Tibial nerve (tissue), 4 donors: ENCODE data around the gene PLXDC2. TPM values are rescaled to one million over a fixed set of nuclear protein-coding genes. Genes with fewer than 3 reads are reported as not detected.

Experiments
- DNase-seq, 2 donors: peaks; one replicate each; pipeline ENCODE4 v3.0.0-alpha.2; 2019; ENCODE audit warnings: low spot score in 2 of 2
- H3K27ac ChIP-seq, 4 donors: fragments of 200-600 bp; sonication (generic) in 3 of 4; one replicate each; pipeline ENCODE4 v1.5.1; 2017 to 2019; ENCODE audit warnings: mild to moderate bottlenecking in 1 of 4
- H3K27me3 ChIP-seq, 2 donors: fragments of 200-600 bp; sonication (generic) in 1 of 2; one replicate each; pipeline versions ENCODE4 v1.5.1 to v1.6.0; 2017 to 2019
- H3K36me3 ChIP-seq, 3 donors: fragments of 200-600 bp; sonication (generic); one replicate each; pipeline ENCODE4 v1.5.1; 2018 to 2019
- H3K4me1 ChIP-seq, 4 donors: fragments of 200-600 bp; sonication (generic) in 3 of 4; one replicate each; pipeline ENCODE4 v1.5.1; 2017 to 2019
- H3K4me3 ChIP-seq, 4 donors: fragments of 200-600 bp; sonication (generic) in 3 of 4; one replicate each; pipeline ENCODE4 v1.5.1; 2017 to 2019; ENCODE audit warnings: mild to moderate bottlenecking in 1 of 4, moderate library complexity in 1 of 4
- H3K9me3 ChIP-seq, 4 donors: fragments of 200-600 bp; sonication (generic) in 3 of 4; one replicate each; pipeline ENCODE4 v1.5.1; 2017 to 2019
- EP300 ChIP-seq, 2 donors: sonication (generic); formaldehyde crosslinking; IDR thresholded peaks; one replicate each; pipeline ENCODE4 v1.6.1; 2017; ENCODE audit warnings: antibody characterized with exemption in 2 of 2, mild to moderate bottlenecking in 1 of 2
- POLR2A ChIP-seq, 2 donors: fragments of 450-650 bp; IDR thresholded peaks; one replicate each; pipeline ENCODE4 v1.6.1; 2017; ENCODE audit warnings: antibody characterized with exemption in 2 of 2, mild to moderate bottlenecking in 2 of 2, moderate library complexity in 2 of 2
- WGBS, 2 donors: methylation state at CpG; one replicate each; pipeline ENCODE4 v1.1.5; 2018; 5-methylcytosine and 5-hydroxymethylcytosine counted together
- total RNA-seq, 4 donors: library from RNA; depleted of rRNA; stranded (reverse); fragments of >200 nt; gene quantifications; one replicate each; pipeline ENCODE4 v1.1.0, GENCODE V29; 2016
- TF ChIP-seq, protein P1 (sequence below), 5 experiments: fragments of 200-600 bp in 3 of 5; fragments of 450-650 bp in 2 of 5; sonication (generic) in 3 of 5; IDR thresholded peaks; one replicate each; pipeline ENCODE4 v1.5.1; 2016 to 2019; ENCODE audit warnings: antibody characterized with exemption in 5 of 5, mild to moderate bottlenecking in 3 of 5, moderate library complexity in 2 of 5

Gene PLXDC2
- total RNA-seq, 4 donors from 2014 or later = 55.2 to 79.2 (median 74.5) TPM

GRCh38 chr10:19919671-19920070 lies 103.4 kb downstream of the PLXDC2 start:
- peaks cover 0 to 45% (median 24%) of the 10 kb centered on the region in 4 donors for H3K4me1 ChIP-seq

GRCh38 chr10:19920075-19920726 lies 104.0 kb downstream of the PLXDC2 start:
- Histone ChIP-seq H3K36me3 (no peaks in the 10 kb centered on the region), H3K4me1 (peaks cover 0 to 45% (median 24%) of the 10 kb centered on the region in 4 donors), H3K9me3 (no peaks in the 10 kb centered on the region), H3K27ac (peak overlapping the region in 1 of 4 donors; percentile 21), H3K4me3 (no peak overlapping the region), H3K27me3 (no peaks in the 10 kb centered on the region)
- TF ChIP-seq, protein P1, sequence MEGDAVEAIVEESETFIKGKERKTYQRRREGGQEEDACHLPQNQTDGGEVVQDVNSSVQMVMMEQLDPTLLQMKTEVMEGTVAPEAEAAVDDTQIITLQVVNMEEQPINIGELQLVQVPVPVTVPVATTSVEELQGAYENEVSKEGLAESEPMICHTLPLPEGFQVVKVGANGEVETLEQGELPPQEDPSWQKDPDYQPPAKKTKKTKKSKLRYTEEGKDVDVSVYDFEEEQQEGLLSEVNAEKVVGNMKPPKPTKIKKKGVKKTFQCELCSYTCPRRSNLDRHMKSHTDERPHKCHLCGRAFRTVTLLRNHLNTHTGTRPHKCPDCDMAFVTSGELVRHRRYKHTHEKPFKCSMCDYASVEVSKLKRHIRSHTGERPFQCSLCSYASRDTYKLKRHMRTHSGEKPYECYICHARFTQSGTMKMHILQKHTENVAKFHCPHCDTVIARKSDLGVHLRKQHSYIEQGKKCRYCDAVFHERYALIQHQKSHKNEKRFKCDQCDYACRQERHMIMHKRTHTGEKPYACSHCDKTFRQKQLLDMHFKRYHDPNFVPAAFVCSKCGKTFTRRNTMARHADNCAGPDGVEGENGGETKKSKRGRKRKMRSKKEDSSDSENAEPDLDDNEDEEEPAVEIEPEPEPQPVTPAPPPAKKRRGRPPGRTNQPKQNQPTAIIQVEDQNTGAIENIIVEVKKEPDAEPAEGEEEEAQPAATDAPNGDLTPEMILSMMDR (IDR thresholded peaks at IDR 0.05) = no peak
- TF ChIP-seq POLR2A (IDR thresholded peaks at IDR 0.05) (no peak), EP300 (IDR thresholded peaks at IDR 0.05) (no peak)
- no peak for DNase-seq
- 93 to 97% methylated on average over 4 of the region's 4 CpGs for WGBS, 2 donors

More at GRCh38 chr10:19919671-19920070, 103.4 kb downstream of the PLXDC2 start:
- Histone ChIP-seq H3K4me3 (no peak overlapping the region), H3K9me3 (no peaks in the 10 kb centered on the region), H3K36me3 (no peaks in the 10 kb centered on the region), H3K27me3 (no peaks in the 10 kb centered on the region), H3K27ac (no peak overlapping the region)
- TF ChIP-seq, protein P1 (IDR thresholded peaks at IDR 0.05) = no peak
- TF ChIP-seq EP300 (IDR thresholded peaks at IDR 0.05) (no peak), POLR2A (IDR thresholded peaks at IDR 0.05) (no peak)
- DNase-seq = no peak
- 76 to 81% methylated on average over 2 of the region's 2 CpGs for WGBS, 2 donors

- H3K27ac ChIP-seq = peak overlapping the region in 2 of 4 donors; percentile 67 to 79
- no peaks in the 10 kb centered on the region for H3K9me3 ChIP-seq
- no peaks in the 10 kb centered on the region for H3K36me3 ChIP-seq
- no peaks in the 10 kb centered on the region for H3K27me3 ChIP-seq
- no peak overlapping the region for H3K4me3 ChIP-seq
- no peak for DNase-seq
- WGBS, 2 donors = 41 to 42% methylated on average over 13 of the region's 13 CpGs
- peaks cover 0 to 48% (median 24%) of the 10 kb centered on the region in 4 donors for H3K4me1 ChIP-seq
- TF ChIP-seq EP300 (IDR thresholded peaks at IDR 0.05) = peak in 1 of 2 donors; percentile 44
- TF ChIP-seq, protein P1 (IDR thresholded peaks at IDR 0.05) = no peak
These were observed 105.3 kb downstream of the PLXDC2 start for GRCh38 chr10:19921300-19922140.

DNA sequence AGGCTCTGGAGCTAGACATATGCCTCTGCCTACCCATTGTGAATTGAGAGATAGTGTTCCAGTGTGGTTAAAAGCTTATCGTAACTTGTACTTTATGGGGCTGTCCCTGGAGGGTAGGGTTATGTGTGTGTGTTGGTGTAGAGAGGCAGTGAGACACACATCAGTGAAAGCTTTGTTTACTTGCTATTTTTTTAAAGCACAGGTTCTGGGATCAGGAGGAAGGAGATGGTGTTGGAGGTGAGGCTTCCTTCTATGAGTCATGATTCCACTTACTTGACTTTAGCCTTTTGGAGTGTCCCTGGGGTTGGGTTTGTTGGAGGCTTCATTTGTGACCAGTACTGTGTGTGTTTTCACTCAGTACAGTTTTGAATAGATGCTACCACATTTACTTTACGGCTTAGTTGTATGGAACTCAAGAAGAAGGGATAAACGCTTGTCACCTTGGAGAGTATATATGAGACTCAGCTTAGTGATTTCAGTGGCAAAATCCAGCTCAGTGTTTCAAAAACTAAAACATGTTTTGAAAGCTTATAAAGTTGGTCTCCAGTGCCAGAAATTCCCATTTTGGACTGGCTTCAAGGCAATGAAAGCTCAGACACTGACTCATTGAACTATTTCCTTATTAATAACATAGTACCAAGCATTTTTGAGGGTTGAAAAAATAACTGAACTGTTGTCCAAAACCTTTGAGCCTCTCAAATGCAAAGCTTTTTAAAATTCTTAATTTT lies 106.2 kb downstream of the PLXDC2 start:
- no peaks in the 10 kb centered on the region for H3K9me3 ChIP-seq
- no peaks in the 10 kb centered on the region for H3K27me3 ChIP-seq
- peak overlapping the region in 2 of 4 donors; percentile 67 to 79 for H3K27ac ChIP-seq
- TF ChIP-seq POLR2A (IDR thresholded peaks at IDR 0.05) = no peak
- TF ChIP-seq EP300 (IDR thresholded peaks at IDR 0.05) = peak in 1 of 2 donors; percentile 21
- H3K4me1 ChIP-seq = peaks cover 0 to 48% (median 24%) of the 10 kb centered on the region in 4 donors
- 33 to 46% methylated on average over 3 of the region's 3 CpGs for WGBS, 2 donors
- peak in 1 of 2 donors; percentile 75 for DNase-seq
- H3K36me3 ChIP-seq = no peaks in the 10 kb centered on the region
- H3K4me3 ChIP-seq = no peak overlapping the region

DNA sequence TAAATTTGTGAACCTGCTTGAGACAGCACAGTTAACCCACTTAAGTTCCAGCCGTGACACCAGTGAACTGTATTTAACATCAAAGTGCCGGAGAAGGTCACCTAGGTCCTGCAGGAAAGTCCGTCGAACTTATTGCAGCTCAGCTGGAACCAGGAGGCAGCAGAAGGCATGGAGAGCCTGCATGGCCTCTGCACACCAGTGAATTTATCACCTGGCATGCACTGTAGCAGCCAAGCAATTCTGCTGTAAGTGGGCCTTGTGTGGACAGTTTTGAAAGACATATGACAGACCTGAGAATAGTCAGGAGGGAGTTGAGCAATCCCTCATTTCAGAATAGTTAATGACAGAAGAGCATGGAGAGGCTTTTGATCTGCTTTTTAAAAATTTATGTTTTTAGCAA lies 108.8 kb downstream of the PLXDC2 start:
- TF ChIP-seq POLR2A (IDR thresholded peaks at IDR 0.05) (no peak), EP300 (IDR thresholded peaks at IDR 0.05) (no peak)
- TF ChIP-seq, protein P1 (IDR thresholded peaks at IDR 0.05) = no peak
- WGBS, 2 donors = 69 to 85% methylated on average over 4 of the region's 4 CpGs
- Histone ChIP-seq H3K36me3 (no peaks in the 10 kb centered on the region), H3K4me3 (no peak overlapping the region), H3K9me3 (no peaks in the 10 kb centered on the region), H3K27ac (no peak overlapping the region), H3K4me1 (peaks cover 0 to 47% (median 23%) of the 10 kb centered on the region in 4 donors), H3K27me3 (no peaks in the 10 kb centered on the region)
- no peak for DNase-seq
